Fibroblast of peridontal ligament (primary cell): ENCODE results near the gene ZNF683.
"Not testable (repeated sequence)": the region's sequence is repeated elsewhere in the genome, so short reads cannot be mapped to it uniquely, and the experiment has no call there.

Experiments used
- DNase-seq: peaks from one replicate; pipeline ENCODE4 v3.0.0-alpha.2; 2010; ENCODE audit errors: extremely low read depth

ZNF683 gene

DNA sequence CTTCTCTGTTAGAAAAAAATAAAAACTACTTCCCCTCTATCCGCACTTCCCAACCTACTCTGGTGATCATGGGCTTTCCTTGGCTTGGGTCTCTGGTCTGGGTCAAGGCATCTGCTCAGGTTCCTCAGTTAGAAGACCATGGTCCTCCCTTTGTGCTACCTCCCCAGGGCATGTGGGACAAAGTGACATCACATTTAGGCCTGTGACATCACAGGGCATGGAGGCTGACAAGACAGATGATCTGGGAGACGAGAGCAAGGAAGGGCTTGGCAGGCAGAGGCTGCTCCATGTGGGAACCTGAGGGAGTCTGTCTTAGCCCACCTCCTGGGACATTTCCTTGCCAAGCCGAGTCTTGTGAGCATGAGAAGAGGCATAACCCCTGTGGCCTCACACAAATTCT, at the start of gene ZNF683:
ZNF683 (minus strand) TSS at position 140 of the 400 bp plus-strand sequence. CDS start 4,179 bp downstream, outside the sequence.
- DNase-seq: not testable (repeated sequence)

DNA sequence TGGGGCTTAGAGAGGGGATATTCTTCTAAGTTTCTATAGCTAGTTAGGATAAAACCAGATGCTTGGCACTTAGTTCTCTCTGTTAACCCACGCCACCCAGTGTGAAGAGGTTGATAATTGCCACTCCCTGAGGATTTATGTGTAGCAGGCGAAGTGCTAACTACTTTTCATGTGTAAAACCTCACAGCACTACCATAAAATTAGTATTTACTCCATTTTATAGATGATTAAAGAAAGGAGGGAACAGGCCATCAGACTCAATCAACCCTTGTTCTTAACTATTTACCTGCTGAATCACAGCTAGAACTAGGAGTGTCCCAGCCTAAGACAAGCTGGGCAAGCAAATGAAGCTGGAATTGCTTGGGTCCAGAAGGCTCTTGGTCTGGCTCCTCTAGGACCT, 46.9 kb upstream of the ZNF683 start:
- no peak for DNase-seq

DNA sequence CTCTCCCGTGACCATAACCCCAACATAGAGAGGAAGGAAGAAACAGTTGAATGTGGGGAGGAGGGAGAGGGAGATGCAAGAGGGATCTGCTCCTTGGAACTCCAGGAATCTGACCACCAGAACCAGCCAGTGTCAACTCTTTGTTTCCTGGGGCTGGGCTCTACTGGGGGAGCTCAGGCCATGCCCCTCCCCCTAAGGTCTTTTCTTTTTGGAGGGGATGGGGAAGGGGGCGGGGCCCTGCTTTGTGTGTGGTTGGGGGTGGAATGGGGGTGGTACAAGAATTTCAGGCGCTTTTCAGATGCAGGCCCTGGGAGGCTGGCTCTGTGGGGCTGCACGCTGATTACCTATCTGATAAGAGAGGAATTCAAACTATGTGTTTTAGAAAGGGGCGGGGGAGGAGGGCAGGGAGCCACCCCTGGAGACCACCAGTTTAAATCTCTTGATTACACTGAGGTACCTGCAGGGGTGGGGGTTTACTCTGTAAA, 46.4 kb upstream of the ZNF683 start:
- DNase-seq: no peak

DNA sequence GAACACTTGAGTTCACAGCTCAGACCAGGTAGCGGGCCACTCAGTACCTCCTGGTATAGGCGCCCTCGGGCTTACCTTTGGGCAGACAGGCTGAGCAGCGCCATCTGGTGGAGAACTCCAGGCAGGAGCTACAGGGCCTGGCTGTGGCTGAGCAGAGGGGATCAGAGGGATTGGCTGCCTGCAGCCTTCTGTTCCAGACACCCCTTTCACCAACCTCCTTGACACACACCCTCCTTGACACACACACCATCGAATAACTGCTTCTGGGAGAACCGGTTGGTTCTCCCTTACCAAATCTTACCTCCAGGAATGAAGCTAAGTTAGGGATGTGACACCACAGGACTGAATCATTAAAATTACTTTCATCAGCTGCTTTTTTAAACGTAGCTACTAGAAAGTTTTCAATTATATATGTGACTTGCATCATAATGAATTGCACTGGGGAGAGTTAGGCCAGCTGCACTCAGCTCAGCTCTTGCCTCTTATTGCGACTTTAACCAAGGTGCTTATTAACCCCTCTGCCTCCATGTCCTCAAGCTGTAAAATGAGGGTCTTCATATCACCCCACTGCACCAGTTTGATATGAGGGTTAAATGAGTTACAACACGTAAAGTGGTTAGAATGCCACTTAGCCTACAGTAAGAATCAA, 44.7 kb upstream of the ZNF683 start:
- peak; percentile 53 for DNase-seq

DNA sequence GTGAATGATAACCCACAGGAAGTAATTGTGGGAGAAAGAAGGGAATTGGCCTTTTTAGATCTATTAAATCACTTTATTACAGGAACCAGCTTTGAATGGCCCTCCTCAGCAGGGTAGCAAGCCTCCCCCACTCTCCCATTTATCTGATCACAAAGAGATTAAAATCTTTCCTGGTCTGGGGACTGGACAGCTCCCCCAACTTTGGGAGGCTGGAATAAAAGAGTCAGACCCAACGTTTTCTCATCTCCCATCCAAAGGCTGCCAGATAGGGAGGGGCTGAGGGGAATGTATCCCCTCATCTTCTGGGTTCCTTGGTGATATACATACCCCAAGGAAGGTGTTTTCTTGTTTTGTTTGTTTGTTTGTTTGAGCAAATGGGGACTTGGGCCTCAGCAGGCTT, 40.5 kb upstream of the ZNF683 start:
- no peak for DNase-seq

DNA sequence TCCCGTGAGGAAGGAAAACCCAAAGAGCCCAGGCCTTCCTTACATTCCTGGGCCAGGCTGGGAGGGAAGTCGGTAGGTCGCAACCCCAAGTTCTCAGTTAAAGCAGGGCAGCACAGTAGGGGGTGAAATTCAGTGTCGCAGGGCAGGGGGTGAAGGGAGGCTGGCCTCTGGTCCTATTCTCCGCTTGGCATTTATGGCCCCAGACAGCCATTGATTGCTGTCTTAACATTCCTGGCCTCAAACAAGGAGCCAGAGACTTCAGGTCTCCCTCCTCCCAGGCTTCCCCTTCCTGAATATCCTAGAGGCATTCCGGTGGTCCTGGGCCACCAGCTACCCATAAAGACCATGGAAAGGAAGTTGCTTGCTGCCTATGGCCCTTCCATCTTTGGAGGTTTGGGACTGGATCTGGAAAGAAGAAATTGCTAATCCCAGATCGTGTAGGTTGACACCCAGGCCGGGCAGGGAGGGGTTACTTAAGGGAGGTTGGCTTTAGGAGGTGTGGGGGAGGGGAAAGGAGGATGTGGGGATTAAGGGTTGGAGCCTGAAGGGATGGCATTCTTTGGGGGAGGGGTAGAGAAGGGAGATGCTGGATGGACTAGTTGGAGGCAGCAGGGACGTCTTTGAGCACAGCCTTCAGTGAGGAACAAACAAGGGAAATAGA, 39.8 kb upstream of the ZNF683 start:
- DNase-seq: no peak

DNA sequence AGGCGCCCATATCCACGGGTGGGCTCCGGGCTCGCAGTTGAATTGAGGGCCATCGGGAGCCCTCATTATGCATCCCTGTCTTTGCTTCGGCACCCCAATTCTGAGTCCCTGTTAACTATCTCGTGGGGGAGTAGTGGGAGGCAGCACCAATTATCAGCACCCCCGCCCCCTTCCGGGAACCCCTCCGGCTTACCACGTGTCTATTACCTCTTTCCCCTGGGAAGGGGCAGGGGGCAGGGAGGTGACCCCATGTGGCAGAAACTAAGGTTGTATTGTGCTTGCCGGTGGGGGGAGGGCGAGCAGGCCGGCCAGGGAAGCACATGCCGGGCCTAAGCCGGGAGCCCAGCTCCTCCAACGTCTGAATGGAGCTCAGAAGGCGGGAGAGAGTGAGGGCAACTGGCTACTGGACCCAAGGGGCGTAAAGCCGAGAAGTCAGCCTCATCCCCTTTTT, 39.1 kb upstream of the ZNF683 start:
- no peak for DNase-seq

DNA sequence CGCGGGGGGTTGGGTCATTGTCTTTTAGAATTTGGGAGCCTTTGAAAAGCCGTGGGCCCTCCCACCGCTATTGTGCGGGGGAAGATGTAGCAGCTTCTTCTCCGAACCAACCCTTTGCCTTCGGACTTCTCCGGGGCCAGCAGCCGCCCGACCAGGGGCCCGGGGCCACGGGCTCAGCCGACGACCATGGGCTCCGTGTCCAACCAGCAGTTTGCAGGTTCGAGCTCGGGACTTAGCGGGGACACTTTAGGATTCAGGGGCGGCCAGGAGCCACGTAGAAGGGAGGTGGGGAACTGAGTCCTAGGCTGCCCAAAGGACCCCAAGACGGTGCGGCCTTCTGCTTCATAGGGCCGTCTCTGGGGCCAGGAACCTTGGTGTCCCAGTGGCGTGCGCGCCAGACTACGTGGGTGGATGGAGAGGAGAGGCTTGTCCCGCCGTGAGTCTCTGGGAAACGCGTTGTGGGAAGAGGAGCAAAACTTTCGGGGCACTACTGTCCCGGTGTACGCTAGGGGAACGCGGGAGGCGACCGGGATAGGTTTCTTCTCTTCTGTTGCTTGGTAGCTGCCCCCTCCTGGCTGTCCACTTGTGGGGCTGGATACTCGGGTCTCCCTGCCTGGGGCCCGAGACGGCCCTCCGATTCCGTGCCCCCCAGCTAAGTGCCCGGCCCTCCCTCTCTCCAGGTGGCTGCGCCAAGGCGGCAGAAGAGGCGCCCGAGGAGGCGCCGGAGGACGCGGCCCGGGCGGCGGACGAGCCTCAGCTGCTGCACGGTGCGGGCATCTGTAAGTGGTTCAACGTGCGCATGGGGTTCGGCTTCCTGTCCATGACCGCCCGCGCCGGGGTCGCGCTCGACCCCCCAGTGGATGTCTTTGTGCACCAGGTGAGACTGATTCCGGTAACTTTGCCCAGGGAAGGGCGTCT, 38.4 kb upstream of the ZNF683 start, which contains the start of gene LIN28A:
LIN28A (plus strand) TSS at position 112 of the 918 bp plus-strand sequence; CDS start at position 187, 75 bp downstream.
- no peak for DNase-seq

DNA sequence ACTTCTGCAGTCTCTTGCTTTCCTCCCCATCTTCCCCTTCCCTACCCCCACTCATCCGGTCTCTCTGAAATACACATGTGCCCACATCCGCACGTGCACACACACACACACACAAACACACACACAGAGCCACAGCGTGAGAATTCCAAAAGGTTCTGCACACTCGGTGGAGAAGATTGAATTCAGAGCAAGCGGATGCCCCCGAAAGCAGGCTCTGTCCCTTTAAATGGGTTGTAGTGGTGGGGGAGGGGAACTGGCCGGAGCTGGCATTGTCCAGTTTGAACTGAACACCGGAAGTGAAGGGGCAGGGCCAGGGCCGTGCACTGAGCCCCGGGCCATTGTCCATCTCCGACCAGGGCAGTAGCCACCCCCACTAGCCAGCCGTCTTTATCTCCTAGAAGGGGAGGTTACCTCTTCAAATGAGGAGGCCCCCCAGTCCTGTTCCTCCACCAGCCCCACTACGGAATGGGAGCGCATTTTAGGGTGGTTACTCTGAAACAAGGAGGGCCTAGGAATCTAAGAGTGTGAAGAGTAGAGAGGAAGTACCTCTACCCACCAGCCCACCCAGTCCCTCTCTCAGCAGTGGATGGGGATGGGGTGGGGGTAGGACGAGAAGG, 36.7 kb upstream of the ZNF683 start:
- no peak for DNase-seq

DNA sequence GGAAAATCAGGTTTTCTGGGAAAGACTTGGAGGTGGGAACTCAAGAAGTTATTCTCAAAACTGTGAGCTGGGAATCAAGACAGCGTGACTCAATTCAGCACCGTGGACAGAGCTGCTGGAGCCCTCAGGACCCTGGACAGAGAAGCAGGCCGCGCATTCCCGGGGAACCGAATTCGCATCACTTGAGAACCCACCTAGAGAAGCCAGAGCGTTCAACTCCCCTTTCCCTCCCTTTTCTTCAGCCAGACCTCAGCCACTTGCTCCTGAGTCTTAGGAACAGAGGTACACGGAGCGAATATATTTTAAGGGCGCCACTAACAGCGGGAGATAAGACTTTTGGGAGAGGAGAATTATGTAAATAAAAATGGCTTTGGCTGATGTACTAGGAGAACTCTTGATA, 36.1 kb upstream of the ZNF683 start:
- peak; percentile 79 for DNase-seq

DNA sequence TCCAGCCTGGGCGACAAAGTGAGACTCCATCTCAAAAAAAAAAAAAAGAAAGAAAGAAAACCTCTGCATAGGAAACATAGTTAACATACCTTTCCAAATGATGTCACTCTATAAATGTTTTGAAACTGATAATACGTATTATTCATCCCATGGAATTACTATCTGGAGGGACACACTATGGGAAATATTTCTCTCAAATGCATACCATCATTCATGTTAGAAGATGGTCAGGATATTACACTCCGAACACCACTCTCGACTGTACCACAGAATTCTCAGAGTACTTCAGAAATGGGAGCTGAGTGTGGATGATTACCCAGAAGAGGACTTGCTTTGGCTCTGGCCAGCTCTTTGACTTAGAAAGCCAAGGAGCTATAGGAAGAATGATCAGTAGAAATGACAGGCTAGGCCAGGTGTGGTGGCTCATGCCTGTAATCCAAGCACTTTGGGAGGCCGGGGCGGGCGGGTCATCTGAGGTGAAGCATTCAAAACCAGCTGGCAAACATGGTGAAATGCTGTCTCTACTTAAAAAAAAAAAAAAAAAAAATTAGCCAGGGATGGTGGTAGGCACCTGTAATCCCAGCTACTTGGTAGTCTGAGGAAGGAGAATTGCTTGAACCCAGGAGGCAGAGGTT, 32.8 kb upstream of the ZNF683 start:
- no peak for DNase-seq

DNA sequence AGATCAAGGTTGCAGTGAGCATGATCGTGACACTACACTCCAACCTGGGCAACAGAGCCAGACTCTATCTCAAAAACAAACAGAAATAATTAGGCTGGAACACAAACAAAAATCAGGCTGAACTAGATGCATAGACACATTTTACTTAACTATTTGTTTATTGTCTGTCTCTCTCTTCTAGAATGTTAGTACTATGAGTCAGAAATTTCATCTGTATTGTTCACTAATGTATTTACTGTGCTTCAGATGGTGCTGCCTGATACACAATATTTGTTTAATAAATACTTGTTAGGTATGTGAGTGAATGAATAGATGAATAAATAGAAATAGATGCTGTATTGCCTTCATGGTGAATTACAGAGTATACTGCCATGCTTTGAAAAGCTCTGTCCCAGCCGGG, 32.1 kb upstream of the ZNF683 start:
- no peak for DNase-seq

DNA sequence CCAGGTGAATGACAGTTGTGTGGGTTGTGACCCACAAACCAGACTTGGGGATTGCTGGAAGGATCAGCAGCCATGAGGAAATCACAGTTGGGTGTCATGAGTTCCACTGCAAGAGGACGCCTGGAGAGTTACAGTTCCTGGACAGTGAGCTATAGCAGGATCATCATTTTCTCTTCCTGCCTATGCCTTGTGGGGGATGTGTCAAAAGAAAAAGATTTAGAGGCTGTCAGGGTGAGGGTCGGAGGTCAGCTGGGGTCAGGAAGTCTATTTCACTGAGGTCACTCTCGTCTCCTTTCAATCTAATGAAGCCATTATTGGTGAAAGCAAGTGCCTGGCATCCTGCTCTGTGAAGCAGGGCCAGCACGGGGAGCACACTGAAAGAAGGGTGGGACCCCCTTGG, 31.1 kb upstream of the ZNF683 start:
- DNase-seq: no peak

DNA sequence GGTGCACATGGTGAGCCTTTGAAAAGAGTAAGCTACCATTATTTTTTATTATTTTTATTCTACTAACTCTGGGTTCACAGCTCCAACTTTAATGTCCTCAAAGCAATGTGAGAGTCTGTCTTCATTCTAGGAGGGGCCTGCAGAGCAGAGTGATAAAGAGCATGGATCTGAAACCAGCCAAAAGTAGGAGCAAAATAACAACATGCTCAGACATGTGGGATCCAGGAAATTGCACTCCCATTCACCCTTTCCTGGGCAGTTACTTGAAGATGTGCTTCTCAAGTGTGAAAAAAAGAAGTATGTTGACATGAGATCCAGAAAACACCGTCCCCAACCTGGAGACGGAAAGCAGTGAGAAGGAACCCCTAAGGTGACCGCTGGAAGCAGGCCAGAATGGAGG, 29.3 kb upstream of the ZNF683 start:
- DNase-seq: no peak

DNA sequence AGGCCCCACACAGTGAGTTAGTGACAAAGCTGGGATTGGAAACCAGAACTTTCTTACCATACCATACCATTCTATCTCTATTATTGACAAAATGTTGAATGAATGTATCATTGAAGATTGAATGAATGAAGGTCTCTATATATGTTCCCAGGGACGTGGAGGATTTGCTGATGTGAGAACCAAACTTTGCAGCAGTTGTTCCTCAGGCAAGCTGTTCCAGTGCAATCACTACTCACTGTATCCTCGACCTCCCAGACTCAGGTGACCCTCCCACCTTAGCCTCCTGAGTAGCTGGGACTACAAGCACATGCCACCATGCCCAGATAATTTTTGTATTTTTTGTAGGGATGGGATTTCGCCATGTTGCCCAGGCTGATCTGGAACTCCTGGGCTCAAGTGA, 26.5 kb upstream of the ZNF683 start:
- DNase-seq: no peak

DNA sequence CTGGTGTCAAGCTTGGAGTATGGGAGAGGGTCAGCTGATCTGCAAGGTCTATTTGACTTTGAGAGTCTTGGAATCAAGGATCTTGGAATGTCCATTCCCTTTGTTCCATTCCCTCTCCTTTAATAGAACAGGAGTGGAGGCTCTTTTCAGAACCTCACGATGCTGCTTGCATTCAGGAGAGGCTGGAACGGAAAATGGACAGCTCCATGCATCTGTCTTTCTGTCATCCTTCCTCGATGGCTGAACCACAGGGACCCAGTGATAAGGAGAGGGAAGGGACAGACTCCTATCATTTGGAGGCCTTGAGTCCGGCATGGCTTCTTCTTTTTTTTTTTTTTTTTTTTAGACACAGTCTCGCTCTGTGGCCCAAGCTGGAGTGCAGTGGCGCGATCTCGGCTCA, 23.2 kb upstream of the ZNF683 start:
- DNase-seq: no peak

DNA sequence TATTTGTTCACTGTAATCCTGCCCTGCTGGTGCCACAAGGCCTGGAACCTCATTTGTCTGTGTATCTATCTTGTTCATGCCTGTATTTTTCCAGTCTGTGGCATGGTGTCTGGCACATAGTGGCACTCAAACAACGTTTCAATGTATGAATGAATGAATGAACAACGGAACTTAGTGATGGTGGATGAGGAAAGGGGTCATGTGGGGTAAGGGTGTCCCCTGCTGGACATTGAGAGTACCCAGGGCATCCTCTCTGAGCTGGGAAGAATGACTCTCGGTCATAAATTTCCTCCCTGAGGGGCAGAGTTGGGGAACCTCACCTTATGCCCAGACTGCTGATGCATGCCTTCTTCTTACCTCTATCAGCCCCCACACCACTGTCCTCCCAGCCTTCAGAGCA, 18.9 kb upstream of the ZNF683 start:
- peak; percentile 58 for DNase-seq

DNA sequence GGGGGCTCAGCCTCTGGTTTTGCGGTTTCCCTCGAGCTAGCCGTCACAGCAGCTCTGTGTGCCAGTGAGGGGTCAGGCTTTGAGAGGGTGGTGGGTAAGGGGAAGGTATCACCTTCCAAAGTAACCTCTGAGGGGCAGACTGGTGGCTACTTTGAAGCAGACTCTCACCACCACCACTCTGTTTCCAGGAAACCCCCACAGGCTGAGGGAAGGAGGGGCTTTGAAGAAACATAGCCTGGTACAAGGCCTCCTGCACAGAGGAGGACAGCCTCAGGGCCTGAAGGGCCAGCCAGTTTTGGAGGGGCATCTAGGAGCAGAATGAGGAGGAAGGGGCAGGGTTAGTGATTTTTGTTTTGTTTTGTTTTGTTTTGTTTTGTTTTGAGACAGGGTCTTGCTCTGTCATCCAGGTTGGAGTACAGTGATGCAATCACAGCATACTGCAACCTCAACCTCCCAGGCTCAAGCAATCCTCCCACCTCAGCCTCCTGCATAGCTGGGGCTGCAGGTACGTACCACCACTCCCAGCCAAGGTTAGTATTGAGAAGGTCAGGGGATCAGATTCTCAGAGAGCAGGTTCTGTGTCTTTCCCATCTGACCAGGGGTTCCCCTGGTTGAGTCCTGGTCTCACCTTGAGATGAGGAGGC, 17.2 kb upstream of the ZNF683 start:
- DNase-seq: no peak

DNA sequence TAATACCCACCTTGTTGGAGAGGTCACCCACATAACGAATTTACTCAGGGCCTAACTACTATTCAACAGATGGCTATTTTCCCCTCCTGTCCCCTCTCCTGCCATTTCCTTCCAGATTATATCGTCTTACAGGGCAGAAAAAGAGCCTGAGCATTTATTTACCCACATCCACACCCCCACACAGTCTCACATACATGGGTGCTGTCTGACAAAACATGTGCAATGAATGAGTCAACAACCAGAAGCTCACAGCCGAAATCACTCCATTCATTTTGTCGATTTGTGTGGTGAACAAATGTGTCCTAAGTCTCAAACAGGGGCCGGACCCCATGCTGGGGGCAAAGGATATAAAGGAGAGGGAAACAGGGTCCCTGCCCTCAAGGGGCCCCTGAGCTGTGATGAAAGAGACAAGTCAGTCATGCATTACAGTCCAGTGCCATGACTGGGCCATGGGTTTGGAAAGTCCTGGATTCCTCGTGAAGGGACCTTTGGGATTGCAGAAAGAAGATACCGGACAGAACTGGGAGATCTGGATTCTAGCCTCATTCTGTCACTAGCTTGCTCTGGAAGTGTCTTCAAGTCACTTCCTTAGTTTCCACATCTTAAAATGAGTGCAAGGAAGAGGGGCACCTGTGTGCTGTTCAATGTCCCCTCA, 16.4 kb upstream of the ZNF683 start:
- DNase-seq: no peak

DNA sequence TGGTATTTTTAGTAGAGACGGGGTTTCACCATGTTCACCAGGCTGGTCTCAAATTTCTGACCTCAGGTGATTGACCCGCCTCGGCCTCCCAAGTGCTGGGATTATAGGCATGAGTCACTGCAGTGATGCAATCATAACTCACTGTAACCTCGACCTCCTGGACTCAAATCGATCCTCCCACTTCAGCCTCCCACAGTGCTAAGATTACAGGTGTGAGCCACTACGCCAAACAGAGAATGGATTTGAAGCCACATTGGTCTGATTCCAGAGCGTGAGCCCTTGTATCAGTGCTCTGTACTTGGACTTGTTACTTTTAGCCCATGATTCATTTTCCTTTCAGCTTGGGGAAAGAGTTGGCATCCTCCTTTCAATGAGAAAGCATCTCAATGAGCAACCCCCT, 14.9 kb upstream of the ZNF683 start:
- no peak for DNase-seq
